B cell (primary cell): ENCODE results near the gene NUP210L.

Experiments
- CTCF ChIP-seq: fragments of 200-600 bp; IDR thresholded peaks from one replicate; pipeline ENCODE4 v1.8.0; 2022; ENCODE audit warnings: antibody characterized with exemption, mild to moderate bottlenecking
- EZH2 ChIP-seq: IDR thresholded peaks from 2 replicates; pipeline ENCODE4 v1.6.1; 2012; ENCODE audit warnings: borderline replicate concordance, low read depth, mild to moderate bottlenecking, moderate library complexity, low read length; ENCODE audit not compliant: insufficient read depth, poor library complexity, severe bottlenecking

GRCh38 chr1:153945131-153945794, 209.6 kb downstream of the NUP210L start:
- TF ChIP-seq CTCF (no peak), EZH2 (no peak)
